CD4-positive, alpha-beta T cell treated with Interleukin-15 for 4 hours (primary cell): ENCODE results near the gene ADAM19.

Source experiments
- DNase-seq: peaks from one replicate; pipeline ENCODE4 v3.0.0-alpha.2; 2020; ENCODE audit warnings: low spot score

The ADAM19 gene

DNA sequence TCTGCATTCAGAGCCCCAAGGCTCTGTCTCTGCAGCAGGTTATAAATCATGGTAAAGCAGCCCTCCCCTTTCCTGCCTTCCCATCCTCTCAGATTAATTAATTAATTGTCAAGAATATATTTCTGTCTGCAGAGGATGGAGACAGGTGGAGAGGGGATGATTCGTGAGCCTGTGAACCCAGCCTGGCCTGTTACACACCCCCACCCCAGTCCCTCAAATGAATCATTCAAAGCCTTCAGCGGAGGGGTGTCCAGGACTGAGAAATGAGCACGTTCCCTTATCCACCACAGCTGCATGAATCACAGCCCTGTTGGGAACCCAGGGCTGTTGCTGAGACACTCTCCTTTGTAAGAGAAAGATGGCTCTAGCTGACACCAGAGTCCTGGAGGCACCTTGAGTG lies 59.6 kb downstream of the ADAM19 start:
- DNase-seq: peak; percentile 25

DNA sequence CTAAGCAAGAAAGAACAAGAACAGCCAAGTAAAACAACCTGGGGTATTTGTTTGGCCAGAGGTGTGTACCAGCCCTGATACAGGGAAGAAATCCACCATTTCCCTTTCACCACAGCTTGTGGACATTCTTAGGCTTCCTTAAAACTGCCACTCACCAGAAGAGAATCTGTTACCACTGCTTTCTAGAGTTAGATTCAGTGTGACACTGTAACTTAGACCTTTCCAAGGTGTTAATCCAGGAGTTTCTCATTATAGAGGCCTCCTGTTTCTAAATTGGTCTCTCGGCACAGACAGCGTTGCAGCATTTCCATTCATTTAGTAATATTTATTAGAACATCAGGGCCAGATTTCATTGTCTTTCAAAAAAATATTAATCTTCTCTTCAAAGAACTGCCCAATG lies 60.6 kb downstream of the ADAM19 start:
- DNase-seq: no peak

DNA sequence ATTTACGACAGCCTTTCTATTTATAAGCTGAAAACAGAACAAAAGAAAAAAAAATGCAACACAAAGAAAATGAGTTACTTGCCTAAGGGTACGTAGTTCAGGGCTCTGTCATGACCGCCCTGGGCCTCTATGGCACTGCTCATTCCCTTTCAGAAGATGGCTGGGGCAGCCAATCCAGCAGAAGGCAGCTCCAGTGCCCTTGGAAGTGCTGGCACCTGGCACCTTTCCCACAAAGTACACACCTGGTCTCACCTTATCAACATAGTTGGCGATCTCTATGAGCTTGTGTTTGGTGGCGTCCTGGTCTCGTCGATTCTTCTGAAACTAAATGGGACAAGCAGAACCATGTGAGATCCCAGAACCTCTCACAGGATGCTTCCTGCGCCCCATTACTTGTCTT lies 62.4 kb downstream of the ADAM19 start:
- no peak for DNase-seq

DNA sequence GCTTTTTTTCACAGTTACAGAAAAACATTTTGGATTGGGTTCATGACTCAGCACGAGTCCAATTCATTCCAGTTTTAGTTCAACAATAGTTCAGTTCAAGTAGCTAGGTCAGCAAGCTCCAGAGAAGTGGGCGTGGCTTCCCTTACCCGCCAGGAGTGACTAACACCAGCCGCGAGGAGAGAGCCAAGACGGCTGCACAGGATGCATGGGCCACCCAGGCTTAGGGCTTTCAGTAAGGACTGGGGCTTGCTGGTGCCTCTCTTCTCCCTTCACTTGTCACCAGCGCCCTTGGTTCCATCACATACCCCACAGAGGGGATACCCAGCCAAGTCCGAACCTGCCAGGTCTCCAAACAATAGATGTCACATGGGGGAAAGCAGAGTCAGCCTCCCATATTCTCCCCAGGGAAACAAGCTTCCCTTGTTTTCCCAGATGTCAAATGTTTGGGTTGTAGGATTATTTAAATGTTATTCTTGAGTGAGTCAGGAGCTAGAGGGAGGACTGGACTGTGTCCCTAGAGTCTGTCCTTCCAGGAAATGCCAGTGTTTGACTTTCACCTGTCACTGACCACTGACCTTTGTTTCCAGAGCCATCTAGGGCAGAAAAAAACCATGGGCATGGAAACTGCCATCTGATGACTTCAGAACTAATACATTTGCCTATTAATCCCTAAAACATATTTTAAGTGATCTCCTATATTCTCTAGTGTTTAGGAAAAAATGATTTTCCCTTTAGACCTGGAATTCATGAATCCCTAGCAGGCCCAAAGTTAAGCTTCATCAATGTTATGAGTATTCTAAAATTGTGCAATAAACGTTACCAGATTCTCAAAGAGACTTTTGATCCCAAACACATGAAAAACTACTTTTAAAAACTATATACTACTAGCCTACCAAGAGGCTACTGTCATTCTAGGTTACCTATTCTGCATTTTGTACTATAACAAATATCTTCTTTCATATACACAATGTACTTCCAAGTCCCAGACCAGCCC lies 63.6 kb downstream of the ADAM19 start:
- DNase-seq: peak; percentile 46

DNA sequence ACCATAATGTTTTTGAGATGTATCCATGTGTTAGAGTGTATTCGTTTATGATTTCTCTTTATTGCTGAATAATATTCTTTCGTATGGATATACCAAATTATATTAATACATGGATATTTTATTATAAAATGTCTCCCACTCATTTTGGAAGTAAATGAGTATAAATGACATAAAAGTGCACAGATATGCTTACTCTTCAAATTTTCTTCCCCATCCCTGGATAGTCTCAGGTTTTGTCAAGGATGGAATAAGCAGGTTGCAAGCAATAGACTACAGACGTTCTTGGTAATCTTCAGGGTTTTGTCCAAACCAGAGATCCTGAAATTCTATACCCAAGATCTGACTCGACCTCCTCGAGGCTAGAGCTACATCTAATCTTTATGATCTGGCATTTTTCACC lies 64.9 kb downstream of the ADAM19 start:
- DNase-seq: no peak

DNA sequence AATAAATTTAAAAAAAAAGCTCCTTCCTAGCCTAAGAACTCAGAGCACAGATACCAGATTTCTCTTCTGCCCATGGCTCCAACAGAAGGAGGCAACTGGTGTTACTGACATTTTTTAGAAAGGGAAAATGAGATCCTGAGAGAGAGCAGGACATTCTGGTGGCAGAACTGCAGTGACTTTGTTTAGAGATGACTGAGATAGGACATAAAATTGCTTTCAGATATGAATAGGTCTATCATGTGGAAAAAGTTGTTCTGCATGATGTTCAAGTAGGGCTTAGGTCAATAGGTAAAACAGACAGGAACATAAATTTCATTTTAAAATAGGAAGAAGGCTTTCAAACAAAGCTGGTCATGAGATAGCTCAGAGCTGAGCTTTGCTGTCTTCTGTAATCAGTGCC lies 66.0 kb downstream of the ADAM19 start:
- DNase-seq: no peak

DNA sequence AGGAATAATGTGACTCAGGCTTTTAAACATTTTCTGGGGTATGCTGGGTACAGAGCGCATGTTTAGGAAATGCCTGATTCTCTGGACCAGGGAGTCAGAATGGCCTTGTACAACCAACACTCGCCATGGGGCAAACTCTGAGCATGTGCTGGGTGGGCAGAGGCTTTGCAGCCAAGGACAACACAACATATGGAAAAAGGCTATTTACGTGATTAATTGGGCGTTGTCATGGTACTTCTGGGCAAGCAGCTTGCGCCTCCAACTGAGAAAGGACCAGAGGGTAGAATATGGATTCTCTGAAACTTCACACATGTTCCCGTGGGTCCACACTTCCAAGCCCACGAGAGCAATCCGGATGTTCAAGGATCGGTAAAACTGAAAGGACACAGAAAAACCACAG lies 66.5 kb downstream of the ADAM19 start:
- no peak for DNase-seq

DNA sequence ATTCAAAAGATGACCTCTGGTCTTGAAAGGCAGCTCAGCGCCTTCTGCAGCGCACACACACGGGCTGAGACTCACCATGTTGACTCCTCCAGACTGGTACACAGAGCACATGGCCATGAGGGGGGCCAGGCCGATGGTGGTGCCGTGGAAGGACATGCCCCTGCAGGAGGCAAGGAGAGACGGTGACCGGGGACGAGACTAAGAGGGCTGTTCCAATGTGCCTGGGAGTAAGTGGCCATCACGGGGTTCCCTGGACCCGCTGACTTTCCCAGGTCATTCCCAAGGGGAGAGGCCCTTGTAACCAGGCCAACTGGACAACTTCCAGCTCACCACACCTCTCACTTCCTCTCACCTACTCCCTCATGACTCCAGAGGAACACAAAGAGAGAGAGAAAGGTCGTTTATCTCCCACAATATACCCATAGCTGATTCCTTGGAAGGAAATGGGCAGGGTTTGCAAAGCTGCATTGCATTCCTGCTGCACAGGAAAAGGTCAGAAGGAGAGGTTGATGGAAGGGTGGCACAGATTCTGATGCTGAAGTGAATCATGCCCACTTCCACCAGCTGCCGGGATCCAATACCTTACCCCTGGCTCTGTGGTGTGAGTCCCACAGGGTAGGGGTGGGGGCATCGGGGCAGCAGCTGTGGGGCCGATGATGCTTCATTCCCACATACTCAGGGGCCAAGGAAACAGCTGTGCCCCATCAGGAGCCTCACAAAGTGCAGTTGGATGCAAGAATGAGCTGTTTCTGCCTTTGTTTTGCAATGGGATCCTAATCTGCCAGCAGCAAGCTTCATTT lies 68.4 kb downstream of the ADAM19 start:
- DNase-seq: no peak

DNA sequence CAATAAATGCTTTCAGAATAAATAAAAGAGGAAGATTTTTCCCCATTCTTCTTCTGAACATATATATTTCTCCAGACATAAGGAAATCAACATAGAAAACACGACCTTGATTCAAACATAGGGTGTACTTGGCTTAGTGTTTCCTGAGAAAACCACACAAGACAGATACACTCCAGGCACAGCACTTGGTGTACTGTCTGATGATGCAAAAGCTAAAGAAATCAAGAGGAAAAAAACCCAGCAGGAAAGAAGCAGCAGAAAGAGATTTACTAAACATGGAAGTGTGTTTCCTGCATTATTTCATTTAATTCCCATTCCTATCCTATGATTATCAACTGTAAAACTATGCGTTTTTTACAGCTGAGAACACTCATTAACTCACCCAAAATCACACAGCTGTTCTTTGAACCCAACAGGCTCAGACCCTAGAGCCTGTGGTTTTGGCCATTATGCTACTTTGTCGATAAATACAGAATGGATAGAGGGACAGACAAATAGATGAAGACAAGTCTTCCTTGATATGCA lies 69.4 kb downstream of the ADAM19 start:
- no peak for DNase-seq

DNA sequence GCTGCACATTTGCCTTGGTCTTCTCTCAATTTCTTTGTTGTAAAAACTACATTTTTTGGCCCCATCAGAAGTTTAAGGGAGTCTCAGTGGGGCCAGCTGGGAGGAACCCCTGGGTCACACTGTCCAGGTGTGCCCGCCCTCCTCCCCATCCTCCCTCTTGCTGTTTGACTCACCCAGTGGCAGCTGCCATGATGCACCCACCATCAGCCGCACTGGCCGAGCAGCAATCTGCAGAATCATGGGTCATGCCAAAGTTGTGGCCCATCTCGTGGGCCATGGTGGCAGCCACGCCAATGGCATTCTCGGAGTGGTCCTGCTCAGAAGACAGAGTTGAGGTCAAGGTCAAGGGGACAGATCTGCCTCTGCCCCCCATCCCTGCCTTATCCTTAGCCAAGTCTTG lies 70.1 kb downstream of the ADAM19 start:
- no peak for DNase-seq

DNA sequence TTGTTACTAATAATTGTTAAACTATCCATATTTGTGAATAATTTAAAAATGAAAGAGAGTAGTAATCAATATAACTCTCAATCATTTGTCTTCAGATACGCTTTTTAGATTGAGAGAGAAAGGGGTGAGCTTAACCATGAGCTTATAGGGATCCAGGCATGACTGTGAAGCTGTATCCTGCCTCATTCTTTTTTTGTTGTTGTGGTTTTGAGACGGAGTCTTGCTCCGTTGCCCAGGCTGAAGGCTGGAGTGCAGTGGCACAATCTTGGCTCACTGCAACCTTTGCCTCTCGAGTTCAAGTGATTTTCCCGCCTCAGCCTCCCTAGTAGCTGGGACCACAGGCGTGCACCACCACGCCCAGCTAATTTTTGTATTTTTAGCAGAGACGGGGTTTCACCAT lies 71.5 kb downstream of the ADAM19 start:
- no peak for DNase-seq

DNA sequence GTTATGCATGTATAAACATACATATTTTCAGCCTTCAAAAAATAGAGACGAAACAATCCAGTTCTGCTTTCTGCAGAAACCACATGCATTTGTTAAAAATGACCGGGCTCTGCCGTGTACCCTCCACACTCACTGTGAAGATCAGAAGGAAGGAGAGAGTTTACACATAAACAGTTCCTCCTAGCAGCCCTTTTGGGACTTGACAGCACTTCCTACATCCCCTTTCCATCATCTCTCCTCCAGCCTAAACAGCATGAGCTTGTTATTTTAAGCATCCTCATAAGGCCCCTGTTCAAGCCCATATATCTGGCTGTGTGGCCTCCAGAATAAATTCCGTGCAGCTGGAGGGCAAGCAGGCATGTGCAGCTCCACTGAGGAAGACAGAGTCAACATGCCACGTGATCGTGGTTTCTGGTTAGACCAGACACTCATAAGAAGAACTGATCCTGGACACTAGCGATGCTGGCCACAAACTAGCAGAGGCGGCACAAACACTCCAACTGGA lies 73.4 kb downstream of the ADAM19 start:
- DNase-seq: no peak

DNA sequence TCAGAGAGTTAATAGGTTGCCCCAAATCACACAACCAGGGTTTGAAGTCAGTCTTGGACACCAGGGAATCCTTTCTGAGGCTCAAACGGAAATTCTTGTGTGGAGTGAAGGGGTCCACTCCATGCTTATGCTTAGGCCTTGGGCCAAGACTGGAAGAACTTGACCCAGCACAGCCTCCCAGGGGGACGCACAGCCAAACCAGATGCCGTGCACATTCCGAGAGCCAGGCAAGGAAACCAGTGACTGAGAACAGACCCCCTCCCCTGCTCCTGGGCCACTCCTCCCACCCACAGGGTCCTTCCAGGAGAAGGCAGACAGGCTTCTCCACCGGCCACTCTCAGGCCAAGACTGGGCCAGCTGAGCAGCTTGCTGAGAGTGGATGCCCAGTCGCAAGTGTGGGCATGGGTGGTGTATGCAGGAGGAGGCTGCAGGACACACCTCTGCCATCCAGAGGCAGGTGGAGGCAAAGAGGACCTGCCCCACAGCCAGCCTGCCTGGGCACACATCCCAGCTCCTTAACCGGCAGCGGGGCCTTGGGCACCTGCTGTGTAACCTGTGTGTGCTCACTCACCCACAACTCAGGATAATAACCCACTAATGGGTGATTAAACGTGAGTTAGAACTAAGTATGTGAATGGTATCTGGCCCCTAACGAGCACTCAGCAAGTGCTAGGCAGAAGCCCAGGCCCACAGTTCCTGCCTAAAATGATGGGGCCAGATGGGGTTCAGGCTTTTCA lies 77.5 kb downstream of the ADAM19 start:
- DNase-seq: no peak

DNA sequence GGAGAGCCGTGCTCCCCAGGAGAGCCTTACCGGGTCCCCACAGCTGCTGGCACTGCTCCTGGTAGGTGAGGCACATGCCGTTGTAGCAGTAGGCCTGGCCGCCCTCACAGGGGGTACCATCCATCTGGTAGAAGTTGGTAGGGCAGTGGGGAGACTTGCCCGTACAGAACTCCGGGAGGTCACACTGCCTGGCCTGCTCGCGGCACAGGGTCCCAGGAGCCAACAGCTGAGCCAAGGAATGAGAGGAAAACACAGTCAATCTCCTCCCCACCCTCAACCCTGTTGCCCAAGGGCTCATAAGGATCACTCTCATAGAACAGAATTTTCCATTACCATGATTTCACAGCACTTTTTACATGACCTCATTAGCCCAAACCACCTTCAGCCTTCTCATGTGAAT lies 78.7 kb downstream of the ADAM19 start:
- no peak for DNase-seq

DNA sequence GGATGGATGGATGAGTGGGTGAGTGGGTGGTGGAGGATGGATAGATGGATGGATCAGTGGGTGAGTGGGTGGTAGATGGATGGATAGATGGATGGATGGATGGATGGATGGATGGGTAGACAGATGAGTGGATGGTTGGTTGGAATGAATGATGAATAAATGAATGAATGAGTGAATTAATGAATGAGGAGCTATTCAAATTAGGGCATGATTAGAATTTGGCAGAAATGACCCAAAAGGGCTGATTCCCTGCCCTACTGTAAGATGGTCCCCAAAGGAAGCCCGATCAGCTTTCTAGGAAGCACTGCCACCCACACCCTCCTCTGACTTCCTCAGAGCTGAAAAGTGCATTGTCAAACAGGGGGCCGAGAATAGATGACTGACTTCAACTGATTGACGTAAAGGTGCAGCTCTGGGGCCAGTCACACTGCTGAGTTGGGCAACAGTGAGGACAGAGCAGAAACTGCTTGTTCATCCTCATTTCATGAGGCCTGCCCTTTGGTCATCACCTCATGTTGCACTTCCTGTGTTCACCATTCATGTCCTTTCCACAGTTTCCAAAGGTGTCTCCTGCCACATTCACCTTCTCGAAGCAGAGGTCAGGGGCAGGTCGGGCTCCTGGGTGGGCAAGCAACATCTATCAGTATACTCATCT lies 81.3 kb downstream of the ADAM19 start:
- DNase-seq: no peak

DNA sequence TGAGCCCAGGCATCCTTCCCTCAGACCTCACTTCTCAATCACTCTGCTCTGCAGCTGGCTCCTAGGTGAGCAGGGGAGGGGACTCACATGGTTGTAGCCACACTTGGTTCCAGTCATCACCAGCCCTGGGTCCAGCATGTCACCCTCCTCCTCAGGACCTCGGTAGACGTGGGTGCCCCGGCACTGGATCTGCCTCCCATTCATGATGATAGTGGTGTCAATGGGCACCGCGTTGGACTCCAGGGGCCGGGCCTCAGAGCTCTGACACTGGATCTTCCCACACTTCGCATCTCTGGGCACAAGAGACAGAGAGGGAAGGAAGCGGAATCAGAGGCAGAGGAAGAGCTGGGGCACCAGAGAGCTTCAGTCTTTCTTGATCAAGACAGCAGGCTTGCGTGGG lies 82.7 kb downstream of the ADAM19 start:
- no peak for DNase-seq

DNA sequence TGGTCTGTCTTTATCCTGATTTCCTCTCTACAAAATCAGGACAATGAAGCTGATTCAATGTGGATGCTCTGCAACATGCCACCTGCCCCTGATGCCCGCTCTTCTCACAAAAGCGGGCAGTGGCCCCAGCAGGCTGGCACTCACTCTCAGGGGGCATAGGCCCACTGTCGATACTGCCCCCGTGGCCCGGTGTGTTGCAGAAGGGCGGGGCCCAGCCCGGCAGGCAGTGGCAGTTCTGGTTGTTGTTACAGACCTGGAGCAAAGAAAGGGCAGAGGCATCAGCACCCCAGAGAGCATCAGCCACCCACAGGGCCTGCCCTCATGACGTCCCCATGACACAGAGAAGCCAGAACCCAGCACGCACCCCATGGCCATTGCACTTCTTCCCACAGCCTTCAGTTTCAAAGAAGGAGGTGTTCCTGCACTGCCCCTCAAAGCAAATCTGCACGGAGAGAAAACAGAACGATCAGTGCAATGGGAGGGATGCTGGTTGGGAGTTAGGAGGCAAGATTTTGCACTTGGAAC lies 84.0 kb downstream of the ADAM19 start:
- no peak for DNase-seq

DNA sequence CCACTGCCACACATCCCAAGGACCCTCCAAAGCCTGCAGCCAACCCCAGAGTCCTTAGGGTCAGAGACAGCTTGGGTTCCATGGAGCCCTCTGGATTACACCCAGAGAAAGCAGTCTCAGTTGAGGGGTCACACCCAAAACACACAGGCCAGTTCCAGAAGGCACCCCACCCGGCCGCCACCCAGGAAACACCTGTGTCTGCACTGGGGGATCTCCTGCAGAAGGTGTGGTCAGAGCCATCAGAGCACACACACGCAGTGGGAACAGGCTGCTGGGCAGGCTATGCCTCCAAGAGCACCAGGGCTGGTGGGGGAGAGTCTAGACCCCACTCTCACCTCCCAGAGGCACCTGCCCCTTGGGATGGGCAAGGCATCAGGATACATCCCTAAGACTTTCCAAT lies 88.2 kb downstream of the ADAM19 start:
- no peak for DNase-seq

DNA sequence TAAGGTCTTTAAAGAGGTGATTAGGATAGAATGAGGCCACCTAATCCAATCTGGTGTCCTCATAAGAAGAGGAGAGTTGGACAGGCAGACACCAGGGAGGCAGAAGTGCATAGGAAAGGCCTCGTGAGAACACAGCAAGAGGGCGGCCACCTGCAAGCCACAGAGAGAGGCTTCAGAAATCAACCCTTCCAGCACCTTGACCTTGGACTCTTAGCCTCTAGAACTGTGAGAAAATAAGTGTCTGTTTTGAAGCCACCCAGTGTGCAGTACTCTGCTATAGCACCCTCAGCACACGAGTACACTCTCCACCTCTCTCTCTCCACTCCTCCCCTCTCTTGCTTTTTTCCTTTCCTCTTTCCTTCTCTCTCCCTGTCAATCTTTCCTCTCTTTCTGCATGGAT lies 88.7 kb downstream of the ADAM19 start:
- no peak for DNase-seq

DNA sequence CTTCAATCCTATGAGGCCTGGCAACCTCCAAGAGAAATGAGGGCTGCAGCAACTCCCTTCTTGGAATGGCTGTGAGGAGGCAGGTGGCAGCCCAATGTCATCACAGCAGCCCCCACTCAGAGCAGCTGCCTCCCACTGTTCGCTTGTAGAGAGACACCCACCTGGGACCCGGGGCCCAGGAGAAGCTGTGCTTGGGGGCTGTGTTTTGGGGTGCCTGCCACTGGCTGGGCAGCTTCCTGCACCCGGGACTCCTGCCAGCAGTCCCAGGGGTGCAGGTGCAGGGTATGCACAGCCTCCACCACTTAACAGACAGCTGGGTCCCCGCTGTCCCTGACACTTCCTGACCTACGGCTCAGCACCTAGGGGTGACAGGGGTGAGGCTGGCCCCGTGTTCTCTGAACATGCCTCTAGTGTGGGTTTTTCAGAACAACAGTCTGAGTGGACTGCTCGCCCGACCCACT lies 89.3 kb downstream of the ADAM19 start:
- DNase-seq: no peak

DNA sequence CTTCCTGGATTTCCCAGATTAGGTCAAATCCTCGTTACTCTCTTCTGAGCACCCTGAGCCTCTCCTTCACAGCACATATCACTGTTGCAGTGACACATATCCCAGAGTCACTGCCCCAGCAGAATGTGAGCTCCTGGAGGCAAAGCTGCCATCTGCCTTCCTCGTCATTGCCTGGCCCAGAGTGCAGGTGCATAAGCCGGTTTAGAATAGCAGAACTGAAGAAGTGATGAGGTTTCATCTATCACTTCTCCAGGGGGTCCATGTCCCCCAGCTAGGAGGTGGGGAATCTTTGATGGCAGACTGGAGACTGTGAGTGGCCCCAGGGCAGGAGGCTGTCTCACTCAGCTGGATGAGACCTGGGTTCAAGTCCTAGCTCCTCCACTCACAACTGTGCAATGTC lies 89.8 kb downstream of the ADAM19 start:
- DNase-seq: no peak
